K562 (cell line): ENCODE measurements around the gene ELOB. TPM values are rescaled to one million over a fixed set of nuclear protein-coding genes. Genes with fewer than 3 reads are reported as not detected.

Experiments used
- ESRRB ChIP-seq: fragments of 250-450 bp; sonication (Bioruptor Pico); IDR thresholded peaks from 2 replicates; pipeline ENCODE4 v1.5.0; 2020; ENCODE audit warnings: mild to moderate bottlenecking, moderate library complexity, borderline replicate concordance
- FIP1L1 ChIP-seq: fragments of 200-400 bp; formaldehyde crosslinking; IDR thresholded peaks from 2 replicates; pipeline ENCODE4 v1.6.1; 2018; ENCODE audit warnings: mild to moderate bottlenecking, low read depth, low read length; ENCODE audit not compliant: poor library complexity, severe bottlenecking
- FOXA1 ChIP-seq: fragments of 450-650 bp; IDR thresholded peaks from 2 replicates; pipeline ENCODE4 v1.6.1; 2016; ENCODE audit warnings: mild to moderate bottlenecking, borderline replicate concordance
- HEY1 ChIP-seq: fragments of 250-450 bp; sonication (Bioruptor Pico); IDR thresholded peaks from 2 replicates; pipeline ENCODE4 v1.5.0; 2020; ENCODE audit warnings: mild to moderate bottlenecking, moderate library complexity, borderline replicate concordance
- KAT2B ChIP-seq: IDR thresholded peaks from one replicate; pipeline ENCODE4 v1.6.1; 2012; ENCODE audit warnings: low read depth, mild to moderate bottlenecking, control low read depth, inconsistent platforms, low read length, moderate library complexity
- KLF13 ChIP-seq: fragments of 450-650 bp; IDR thresholded peaks from 2 replicates; pipeline ENCODE4 v1.6.1; 2016; ENCODE audit warnings: missing genetic modification characterization, low read depth, mild to moderate bottlenecking, missing compliant biosample characterization, moderate library complexity, borderline replicate concordance
- MED1 ChIP-seq: sonication (generic); formaldehyde crosslinking; IDR thresholded peaks from 2 replicates; pipeline ENCODE4 v1.8.1; 2023; ENCODE audit warnings: missing genetic modification reagents, borderline replicate concordance
- NELFE ChIP-seq: IDR thresholded peaks from 2 replicates; pipeline ENCODE4 v1.6.1; 2011; ENCODE audit warnings: mild to moderate bottlenecking; ENCODE audit not compliant: insufficient read depth, insufficient read length
- NR2C2 ChIP-seq, 2 experiments: fragments of 200-800 bp in 1 of 2; sonication (Bioruptor generic) in 1 of 2; sonication (generic) in 1 of 2; formaldehyde crosslinking in 1 of 2; IDR thresholded peaks; 2 replicates each; pipeline versions ENCODE4 v1.6.1 to v1.8.0; 2016 to 2022; ENCODE audit warnings: mild to moderate bottlenecking in 1 of 2, missing compliant biosample characterization in 1 of 2, missing genetic modification characterization in 1 of 2, missing genetic modification reagents in 1 of 2
- PHTF2 ChIP-seq: fragments of 250-450 bp; sonication (Bioruptor Pico); IDR thresholded peaks from 2 replicates; pipeline ENCODE4 v1.5.0; 2021; ENCODE audit warnings: mild to moderate bottlenecking
- PTTG1 ChIP-seq: fragments of 450-650 bp; IDR thresholded peaks from 2 replicates; pipeline ENCODE4 v1.6.1; 2016; ENCODE audit warnings: low read depth, mild to moderate bottlenecking, missing genetic modification characterization, missing compliant biosample characterization
- RBM22 ChIP-seq: fragments of 200-400 bp; formaldehyde crosslinking; IDR thresholded peaks from 2 replicates; pipeline ENCODE4 v1.6.1; 2018; ENCODE audit warnings: low read length, low read depth; ENCODE audit not compliant: poor library complexity, severe bottlenecking
- SMARCE1 ChIP-seq: fragments of 450-650 bp; IDR thresholded peaks from 2 replicates; pipeline ENCODE4 v1.7.1; 2016; ENCODE audit warnings: mild to moderate bottlenecking
- SREBF2 ChIP-seq: sonication (generic); formaldehyde crosslinking; IDR thresholded peaks from 2 replicates; pipeline ENCODE4 v1.4.0; 2020; ENCODE audit warnings: mild to moderate bottlenecking, missing genetic modification reagents
- TRIM24 ChIP-seq, 2 experiments: fragments of 450-650 bp; IDR thresholded peaks; 2 replicates each; pipeline ENCODE4 v1.6.1; 2016
- XRCC5 ChIP-seq: fragments of 200-400 bp; formaldehyde crosslinking; IDR thresholded peaks from 2 replicates; pipeline ENCODE4 v1.6.1; 2017; ENCODE audit warnings: low read depth, mild to moderate bottlenecking, low read length
- ZNF12 ChIP-seq: sonication (generic); formaldehyde crosslinking; IDR thresholded peaks from 2 replicates; pipeline ENCODE4 v1.4.0; 2020; ENCODE audit warnings: mild to moderate bottlenecking, missing genetic modification reagents
- ZNF384 ChIP-seq: IDR thresholded peaks from 2 replicates; pipeline ENCODE4 v1.6.1; 2012; ENCODE audit warnings: low read depth, low read length, improper control_type of control experiment
- ZNF644 ChIP-seq: fragments of 200-800 bp; sonication (Bioruptor generic); IDR thresholded peaks from 2 replicates; pipeline ENCODE4 v1.6.1; 2016; ENCODE audit warnings: low read depth, missing genetic modification characterization, missing compliant biosample characterization
- ZNF699 ChIP-seq: fragments of 250-450 bp; sonication (Bioruptor Pico); IDR thresholded peaks from 2 replicates; pipeline ENCODE4 v1.8.0; 2021; ENCODE audit warnings: mild to moderate bottlenecking, moderate library complexity; ENCODE audit not compliant: insufficient replicate concordance
- polyA plus RNA-seq, 8 experiments: library from polyadenylated mRNA; depleted of rRNA in 4 of 8; stranded (reverse) in 5 of 8; unstranded in 3 of 8; fragments of >200 nt; fragmentation: Nextera tagmentation in 2 of 8; fragmentation: Illumina TruSeq in 1 of 8; extraction: Ambion mirVana in 2 of 8; extraction: Trizol in 1 of 8; gene quantifications; 2 replicates each; pipeline versions ENCODE4 v1.2.1 to v1.2.3, GENCODE V29; 2011 to 2014; ENCODE audit warnings: inconsistent platforms in 1 of 8, missing spikeins in 1 of 8
- total RNA-seq, 7 experiments: library from RNA; depleted of rRNA in 6 of 7; stranded (reverse); fragments of >200 nt in 6 of 7; fragmentation: Illumina TruSeq in 2 of 7; extraction: Trizol in 2 of 7; gene quantifications; 2 replicates each; pipeline versions ENCODE4 v1.2.1 to v1.2.3, GENCODE V29; 2011 to 2021; ENCODE audit warnings: low replicate concordance in 1 of 7
- TF ChIP-seq, protein P1 (sequence below), 2 experiments: fragments of 150-350 bp in 1 of 2; IDR thresholded peaks; 2 replicates each; pipeline ENCODE4 v1.6.1; 2012 to 2016; ENCODE audit warnings: low read depth in 2 of 2, low read length in 2 of 2, mild to moderate bottlenecking in 1 of 2, moderate library complexity in 1 of 2
- TF ChIP-seq, protein P2 (sequence below): sonication (generic); formaldehyde crosslinking; IDR thresholded peaks from 2 replicates; pipeline ENCODE4 v1.8.0; 2022; ENCODE audit warnings: mild to moderate bottlenecking, missing genetic modification reagents, borderline replicate concordance
- TF ChIP-seq, protein P3 (sequence below): fragments of 450-650 bp; formaldehyde crosslinking; IDR thresholded peaks from 2 replicates; pipeline ENCODE4 v1.4.0; 2022; ENCODE audit warnings: mild to moderate bottlenecking, moderate library complexity

The ELOB gene
- total and polyA plus RNA-seq, 9 of the 15 experiments (the other 6 are each of a cell fraction or from before 2014, with no cell fraction given), result 63.2 to 791 (median 237) TPM

DNA sequence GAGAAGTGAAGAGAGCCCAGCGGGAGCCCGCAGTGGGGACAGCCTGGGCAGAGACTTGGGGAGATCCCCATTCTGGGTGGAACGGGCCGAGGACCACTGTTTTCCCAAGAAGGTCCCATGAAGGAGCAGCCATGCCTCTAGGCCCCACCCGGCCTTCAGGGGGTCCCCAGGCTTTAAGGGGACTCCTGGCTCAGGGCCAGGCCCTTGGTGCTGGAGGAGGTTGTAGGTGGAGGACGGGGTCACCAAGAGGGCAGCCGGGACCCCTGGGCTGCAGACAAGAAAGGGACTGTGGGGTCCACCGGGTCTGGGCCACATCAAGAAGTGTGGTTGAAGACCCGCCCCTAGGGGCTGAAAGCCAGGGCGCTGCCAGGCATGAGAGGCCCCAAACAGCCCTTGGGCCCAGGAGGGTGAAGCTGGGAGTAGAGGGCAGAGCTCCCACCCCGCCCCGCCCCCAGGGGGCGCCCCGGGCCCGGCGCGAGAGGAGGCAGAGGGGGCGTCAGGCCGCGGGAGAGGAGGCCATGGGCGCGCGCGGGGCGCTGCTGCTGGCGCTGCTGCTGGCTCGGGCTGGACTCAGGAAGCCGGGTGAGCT, 39.8 kb upstream of the ELOB start, which contains the start of gene PRSS21 (continued):
- TF ChIP-seq ZNF644 (tag), result no peak
- TF ChIP-seq, protein P1, sequence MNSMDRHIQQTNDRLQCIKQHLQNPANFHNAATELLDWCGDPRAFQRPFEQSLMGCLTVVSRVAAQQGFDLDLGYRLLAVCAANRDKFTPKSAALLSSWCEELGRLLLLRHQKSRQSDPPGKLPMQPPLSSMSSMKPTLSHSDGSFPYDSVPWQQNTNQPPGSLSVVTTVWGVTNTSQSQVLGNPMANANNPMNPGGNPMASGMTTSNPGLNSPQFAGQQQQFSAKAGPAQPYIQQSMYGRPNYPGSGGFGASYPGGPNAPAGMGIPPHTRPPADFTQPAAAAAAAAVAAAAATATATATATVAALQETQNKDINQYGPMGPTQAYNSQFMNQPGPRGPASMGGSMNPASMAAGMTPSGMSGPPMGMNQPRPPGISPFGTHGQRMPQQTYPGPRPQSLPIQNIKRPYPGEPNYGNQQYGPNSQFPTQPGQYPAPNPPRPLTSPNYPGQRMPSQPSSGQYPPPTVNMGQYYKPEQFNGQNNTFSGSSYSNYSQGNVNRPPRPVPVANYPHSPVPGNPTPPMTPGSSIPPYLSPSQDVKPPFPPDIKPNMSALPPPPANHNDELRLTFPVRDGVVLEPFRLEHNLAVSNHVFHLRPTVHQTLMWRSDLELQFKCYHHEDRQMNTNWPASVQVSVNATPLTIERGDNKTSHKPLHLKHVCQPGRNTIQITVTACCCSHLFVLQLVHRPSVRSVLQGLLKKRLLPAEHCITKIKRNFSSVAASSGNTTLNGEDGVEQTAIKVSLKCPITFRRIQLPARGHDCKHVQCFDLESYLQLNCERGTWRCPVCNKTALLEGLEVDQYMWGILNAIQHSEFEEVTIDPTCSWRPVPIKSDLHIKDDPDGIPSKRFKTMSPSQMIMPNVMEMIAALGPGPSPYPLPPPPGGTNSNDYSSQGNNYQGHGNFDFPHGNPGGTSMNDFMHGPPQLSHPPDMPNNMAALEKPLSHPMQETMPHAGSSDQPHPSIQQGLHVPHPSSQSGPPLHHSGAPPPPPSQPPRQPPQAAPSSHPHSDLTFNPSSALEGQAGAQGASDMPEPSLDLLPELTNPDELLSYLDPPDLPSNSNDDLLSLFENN (IDR thresholded peaks at IDR 0.05; ENCODE audit: low read depth in 2 of 2, low read length in 2 of 2), result no peak
- 0 out of 2 replicates have a peak, but pooled peaks have one; percentile 18 for TF ChIP-seq KLF13 (tag)
- no peak for TF ChIP-seq ESRRB
- TF ChIP-seq RBM22, result no peak
- no peak for TF ChIP-seq KAT2B
- no peak for TF ChIP-seq SREBF2 (CRISPR knock-in tag)
- TF ChIP-seq PTTG1 (tag), result no peak
- no peak for TF ChIP-seq NELFE
- TF ChIP-seq TRIM24 (IDR thresholded peaks at IDR 0.05), result no peak
- TF ChIP-seq NR2C2 (CRISPR knock-in tag; IDR thresholded peaks at IDR 0.05), result no peak
- TF ChIP-seq NR2C2 (tag; IDR thresholded peaks at IDR 0.05), result peak; percentile 52; the same call in 1 of the 2 replicates
- no peak for TF ChIP-seq XRCC5
- TF ChIP-seq HEY1 (CRISPR knock-in tag), result no peak
- TF ChIP-seq PHTF2 (CRISPR knock-in tag), result no peak
- TF ChIP-seq ZNF384, result no peak
- no peak for TF ChIP-seq ZNF12
- TF ChIP-seq FIP1L1, result no peak
- no peak for TF ChIP-seq MED1 (CRISPR knock-in tag)
- no peak for TF ChIP-seq ZNF699 (CRISPR knock-in tag)
- TF ChIP-seq, protein P2, sequence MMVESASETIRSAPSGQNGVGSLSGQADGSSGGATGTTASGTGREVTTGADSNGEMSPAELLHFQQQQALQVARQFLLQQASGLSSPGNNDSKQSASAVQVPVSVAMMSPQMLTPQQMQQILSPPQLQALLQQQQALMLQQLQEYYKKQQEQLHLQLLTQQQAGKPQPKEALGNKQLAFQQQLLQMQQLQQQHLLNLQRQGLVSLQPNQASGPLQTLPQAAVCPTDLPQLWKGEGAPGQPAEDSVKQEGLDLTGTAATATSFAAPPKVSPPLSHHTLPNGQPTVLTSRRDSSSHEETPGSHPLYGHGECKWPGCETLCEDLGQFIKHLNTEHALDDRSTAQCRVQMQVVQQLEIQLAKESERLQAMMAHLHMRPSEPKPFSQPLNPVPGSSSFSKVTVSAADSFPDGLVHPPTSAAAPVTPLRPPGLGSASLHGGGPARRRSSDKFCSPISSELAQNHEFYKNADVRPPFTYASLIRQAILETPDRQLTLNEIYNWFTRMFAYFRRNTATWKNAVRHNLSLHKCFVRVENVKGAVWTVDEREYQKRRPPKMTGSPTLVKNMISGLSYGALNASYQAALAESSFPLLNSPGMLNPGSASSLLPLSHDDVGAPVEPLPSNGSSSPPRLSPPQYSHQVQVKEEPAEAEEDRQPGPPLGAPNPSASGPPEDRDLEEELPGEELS, result no peak
- TF ChIP-seq, protein P3, sequence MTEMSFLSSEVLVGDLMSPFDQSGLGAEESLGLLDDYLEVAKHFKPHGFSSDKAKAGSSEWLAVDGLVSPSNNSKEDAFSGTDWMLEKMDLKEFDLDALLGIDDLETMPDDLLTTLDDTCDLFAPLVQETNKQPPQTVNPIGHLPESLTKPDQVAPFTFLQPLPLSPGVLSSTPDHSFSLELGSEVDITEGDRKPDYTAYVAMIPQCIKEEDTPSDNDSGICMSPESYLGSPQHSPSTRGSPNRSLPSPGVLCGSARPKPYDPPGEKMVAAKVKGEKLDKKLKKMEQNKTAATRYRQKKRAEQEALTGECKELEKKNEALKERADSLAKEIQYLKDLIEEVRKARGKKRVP, result no peak
- TF ChIP-seq SMARCE1, result no peak
- TF ChIP-seq FOXA1, result no peak
